Breast epithelium (tissue), 4 donors: ENCODE measurements around the gene GABRD. TPM values are rescaled to one million over a fixed set of nuclear protein-coding genes. Genes with fewer than 3 reads are reported as not detected.

ENCODE experiments used
- DNase-seq, 2 donors: peaks; one replicate each; pipeline ENCODE4 v3.0.0-alpha.2; 2019; ENCODE audit warnings: low spot score in 2 of 2
- H3K27ac ChIP-seq, 2 donors: fragments of 200-600 bp; sonication (generic) in 1 of 2; one replicate each; pipeline ENCODE4 v1.5.1; 2016 to 2019; ENCODE audit warnings: mild to moderate bottlenecking in 1 of 2
- H3K27me3 ChIP-seq, 2 donors: fragments of 200-600 bp; sonication (generic) in 1 of 2; one replicate each; pipeline versions ENCODE4 v1.5.1 to v1.6.0; 2017 to 2019; ENCODE audit warnings: control low read depth in 1 of 2, mild to moderate bottlenecking in 1 of 2
- H3K36me3 ChIP-seq: fragments of 200-600 bp; one replicate; pipeline ENCODE4 v1.5.1; 2019
- H3K4me1 ChIP-seq, 2 donors: fragments of 200-600 bp; sonication (generic); one replicate each; pipeline ENCODE4 v1.5.1; 2016 to 2019; ENCODE audit warnings: control low read depth in 1 of 2
- H3K4me3 ChIP-seq, 3 donors: fragments of 200-600 bp; sonication (generic); 1 replicate in 2 of 3; 2 replicates in 1 of 3; pipeline ENCODE4 v1.5.1; 2016 to 2019; ENCODE audit warnings: mild to moderate bottlenecking in 3 of 3, moderate library complexity in 2 of 3
- H3K9me3 ChIP-seq, 2 donors: fragments of 200-600 bp; sonication (generic) in 1 of 2; one replicate each; pipeline ENCODE4 v1.5.1; 2016 to 2019; ENCODE audit warnings: control low read depth in 1 of 2
- POLR2A ChIP-seq: fragments of 450-650 bp; IDR thresholded peaks from one replicate; pipeline ENCODE4 v1.6.1; 2016; ENCODE audit warnings: antibody characterized with exemption, mild to moderate bottlenecking, moderate library complexity
- POLR2AphosphoS5 ChIP-seq, 3 donors: sonication (generic); formaldehyde crosslinking; IDR thresholded peaks; one replicate each; pipeline ENCODE4 v1.6.1; 2017; ENCODE audit warnings: antibody characterized with exemption in 3 of 3
- intact Hi-C: fragments of 100-400 bp; cut with DNase I; formaldehyde crosslinking; loops from one replicate; pipeline ENCODE4 v1.15.1; 2023; ENCODE audit warnings: low total_unique reads
- total RNA-seq, 3 donors: library from RNA; depleted of rRNA; stranded (reverse); fragments of >200 nt; gene quantifications; one replicate each; pipeline ENCODE4 v1.1.0, GENCODE V29; 2016
- TF ChIP-seq, protein P1 (sequence below), 3 donors: fragments of 450-650 bp; IDR thresholded peaks; one replicate each; pipeline ENCODE4 v1.5.1; 2016 to 2017; ENCODE audit warnings: antibody characterized with exemption in 3 of 3, mild to moderate bottlenecking in 3 of 3, moderate library complexity in 3 of 3

Gene GABRD
- total RNA-seq, 3 donors from 2014 or later, result not detected

- H3K27me3 ChIP-seq, result no peaks in the 10 kb centered on the region
These were observed 24.6 kb upstream of the GABRD start for GRCh38 chr1:1994536-1994935.

DNA sequence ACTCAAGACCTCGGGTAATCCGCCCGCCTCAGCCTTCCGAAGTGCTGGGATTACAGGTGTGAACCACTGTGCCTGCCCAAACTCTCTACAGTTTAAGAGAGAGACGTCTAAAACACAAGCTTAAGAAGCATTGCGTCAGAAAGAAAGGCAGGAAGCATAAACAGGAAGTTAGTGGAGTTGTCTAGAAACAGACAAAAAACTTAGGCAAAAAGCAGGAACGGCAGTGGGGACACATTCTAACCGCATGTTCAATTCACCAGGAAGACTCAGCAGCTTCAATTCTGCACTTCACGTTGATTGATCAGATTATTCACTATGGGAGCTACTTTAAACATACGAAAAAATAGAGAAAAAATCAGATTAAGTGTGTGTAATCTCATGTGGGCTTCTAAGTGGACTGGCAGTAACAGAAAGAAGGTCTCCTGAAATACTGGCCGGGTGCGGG, 22.9 kb upstream of the GABRD start:
- no peak for TF ChIP-seq POLR2A
- TF ChIP-seq, protein P1, sequence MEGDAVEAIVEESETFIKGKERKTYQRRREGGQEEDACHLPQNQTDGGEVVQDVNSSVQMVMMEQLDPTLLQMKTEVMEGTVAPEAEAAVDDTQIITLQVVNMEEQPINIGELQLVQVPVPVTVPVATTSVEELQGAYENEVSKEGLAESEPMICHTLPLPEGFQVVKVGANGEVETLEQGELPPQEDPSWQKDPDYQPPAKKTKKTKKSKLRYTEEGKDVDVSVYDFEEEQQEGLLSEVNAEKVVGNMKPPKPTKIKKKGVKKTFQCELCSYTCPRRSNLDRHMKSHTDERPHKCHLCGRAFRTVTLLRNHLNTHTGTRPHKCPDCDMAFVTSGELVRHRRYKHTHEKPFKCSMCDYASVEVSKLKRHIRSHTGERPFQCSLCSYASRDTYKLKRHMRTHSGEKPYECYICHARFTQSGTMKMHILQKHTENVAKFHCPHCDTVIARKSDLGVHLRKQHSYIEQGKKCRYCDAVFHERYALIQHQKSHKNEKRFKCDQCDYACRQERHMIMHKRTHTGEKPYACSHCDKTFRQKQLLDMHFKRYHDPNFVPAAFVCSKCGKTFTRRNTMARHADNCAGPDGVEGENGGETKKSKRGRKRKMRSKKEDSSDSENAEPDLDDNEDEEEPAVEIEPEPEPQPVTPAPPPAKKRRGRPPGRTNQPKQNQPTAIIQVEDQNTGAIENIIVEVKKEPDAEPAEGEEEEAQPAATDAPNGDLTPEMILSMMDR (IDR thresholded peaks at IDR 0.05), result no peak
- no peak for TF ChIP-seq POLR2AphosphoS5 (IDR thresholded peaks at IDR 0.05)
- Histone ChIP-seq H3K36me3 (no peaks in the 10 kb centered on the region), H3K4me1 (no peaks in the 10 kb centered on the region), H3K27ac (no peak overlapping the region), H3K4me3 (no peak overlapping the region), H3K9me3 (no peaks in the 10 kb centered on the region), H3K27me3 (no peaks in the 10 kb centered on the region)
- DNase-seq, result no peak
- intact Hi-C loops, result no loop called here

More at GRCh38 chr1:1994536-1994935, 24.6 kb upstream of the GABRD start:
- Histone ChIP-seq H3K4me3 (no peak overlapping the region), H3K36me3 (no peaks in the 10 kb centered on the region), H3K4me1 (no peaks in the 10 kb centered on the region), H3K9me3 (no peaks in the 10 kb centered on the region), H3K27ac (no peak overlapping the region)
- no peak for DNase-seq
- intact Hi-C loops, result no loop called here
- TF ChIP-seq POLR2A, result no peak
- no peak for TF ChIP-seq POLR2AphosphoS5 (IDR thresholded peaks at IDR 0.05)
- TF ChIP-seq, protein P1 (IDR thresholded peaks at IDR 0.05), result no peak

DNA sequence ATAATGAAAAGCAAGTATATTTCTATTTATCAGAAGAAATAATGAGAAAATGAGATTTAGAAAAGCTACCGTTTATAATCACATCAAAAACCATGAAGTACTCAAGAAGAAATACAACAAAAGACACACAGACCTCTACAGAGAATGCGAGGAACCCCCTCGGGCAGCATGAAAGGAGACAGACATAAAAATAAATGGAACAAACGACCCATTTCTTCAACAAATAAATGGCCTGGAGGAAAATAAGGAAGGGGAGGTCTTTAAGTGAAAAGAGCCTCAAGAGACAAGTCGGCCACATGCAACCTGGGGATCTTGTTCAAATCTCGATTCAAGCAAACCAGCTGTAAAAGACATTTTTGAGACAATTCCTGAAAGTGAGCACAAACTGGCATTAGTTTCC, 21.6 kb upstream of the GABRD start:
- Histone ChIP-seq H3K27ac (no peak overlapping the region), H3K27me3 (no peaks in the 10 kb centered on the region), H3K4me1 (no peaks in the 10 kb centered on the region), H3K9me3 (no peaks in the 10 kb centered on the region), H3K4me3 (no peak overlapping the region), H3K36me3 (no peaks in the 10 kb centered on the region)
- DNase-seq, result no peak
- intact Hi-C loops, result no loop called here
- TF ChIP-seq, protein P1 (IDR thresholded peaks at IDR 0.05), result no peak
- TF ChIP-seq POLR2A (no peak), POLR2AphosphoS5 (IDR thresholded peaks at IDR 0.05) (no peak)

GRCh38 chr1:2000432-2000831, 18.7 kb upstream of the GABRD start:
- Histone ChIP-seq H3K4me3 (no peak overlapping the region), H3K27me3 (peaks cover 0 to 25% of the 10 kb centered on the region in 2 donors), H3K9me3 (no peaks in the 10 kb centered on the region), H3K4me1 (no peaks in the 10 kb centered on the region), H3K27ac (no peak overlapping the region), H3K36me3 (no peaks in the 10 kb centered on the region)
- intact Hi-C loops, result no loop called here
- DNase-seq, result no peak
- TF ChIP-seq, protein P1 (IDR thresholded peaks at IDR 0.05), result no peak
- no peak for TF ChIP-seq POLR2A
- no peak for TF ChIP-seq POLR2AphosphoS5 (IDR thresholded peaks at IDR 0.05)

DNA sequence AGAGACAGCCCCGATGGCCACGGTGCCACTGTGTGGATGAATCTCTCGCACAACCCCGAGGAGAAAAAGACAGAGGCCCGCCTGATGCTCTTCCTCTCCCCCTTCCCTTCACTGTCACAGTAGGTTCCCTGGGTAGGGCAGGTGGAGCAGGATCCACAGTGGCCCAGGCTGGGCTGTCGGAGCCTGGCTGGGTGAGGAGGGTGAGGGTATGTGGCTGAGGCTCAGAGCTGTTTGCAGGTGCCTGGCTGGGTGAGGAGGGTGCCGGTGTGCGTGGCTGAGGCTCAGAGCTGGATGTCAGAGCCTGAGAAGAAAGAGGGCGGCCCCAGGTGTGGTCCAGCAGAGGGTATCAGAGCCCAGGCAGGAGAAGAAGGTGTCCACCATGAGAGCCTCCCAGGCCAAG, 18.3 kb upstream of the GABRD start:
- Histone ChIP-seq H3K4me1 (no peaks in the 10 kb centered on the region), H3K4me3 (no peak overlapping the region), H3K9me3 (no peaks in the 10 kb centered on the region), H3K27ac (no peak overlapping the region), H3K27me3 (peaks cover 0 to 29% of the 10 kb centered on the region in 2 donors), H3K36me3 (no peaks in the 10 kb centered on the region)
- TF ChIP-seq POLR2A (no peak), POLR2AphosphoS5 (IDR thresholded peaks at IDR 0.05) (no peak)
- TF ChIP-seq, protein P1 (IDR thresholded peaks at IDR 0.05), result no peak
- intact Hi-C loops, result no loop called here
- DNase-seq, result no peak
